GM12875 (cell line): ENCODE data around the gene SETD3.

ENCODE experiments used
- H3K4me3 ChIP-seq: one replicate; pipeline ENCODE4 v1.5.1; 2011; ENCODE audit warnings: low read depth, low read length, control low read depth
- TF ChIP-seq, protein P1 (sequence below): IDR thresholded peaks from 2 replicates; pipeline ENCODE4 v1.5.1; 2011; ENCODE audit warnings: low read depth, mild to moderate bottlenecking, control low read depth, inconsistent platforms, low read length, moderate library complexity, borderline replicate concordance; ENCODE audit not compliant: insufficient read depth

The SETD3 gene

GRCh38 chr14:99512110-99512449, 31.4 kb upstream of the SETD3 start:
- no peak overlapping the region for H3K4me3 ChIP-seq
- TF ChIP-seq, protein P1, sequence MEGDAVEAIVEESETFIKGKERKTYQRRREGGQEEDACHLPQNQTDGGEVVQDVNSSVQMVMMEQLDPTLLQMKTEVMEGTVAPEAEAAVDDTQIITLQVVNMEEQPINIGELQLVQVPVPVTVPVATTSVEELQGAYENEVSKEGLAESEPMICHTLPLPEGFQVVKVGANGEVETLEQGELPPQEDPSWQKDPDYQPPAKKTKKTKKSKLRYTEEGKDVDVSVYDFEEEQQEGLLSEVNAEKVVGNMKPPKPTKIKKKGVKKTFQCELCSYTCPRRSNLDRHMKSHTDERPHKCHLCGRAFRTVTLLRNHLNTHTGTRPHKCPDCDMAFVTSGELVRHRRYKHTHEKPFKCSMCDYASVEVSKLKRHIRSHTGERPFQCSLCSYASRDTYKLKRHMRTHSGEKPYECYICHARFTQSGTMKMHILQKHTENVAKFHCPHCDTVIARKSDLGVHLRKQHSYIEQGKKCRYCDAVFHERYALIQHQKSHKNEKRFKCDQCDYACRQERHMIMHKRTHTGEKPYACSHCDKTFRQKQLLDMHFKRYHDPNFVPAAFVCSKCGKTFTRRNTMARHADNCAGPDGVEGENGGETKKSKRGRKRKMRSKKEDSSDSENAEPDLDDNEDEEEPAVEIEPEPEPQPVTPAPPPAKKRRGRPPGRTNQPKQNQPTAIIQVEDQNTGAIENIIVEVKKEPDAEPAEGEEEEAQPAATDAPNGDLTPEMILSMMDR: no peak

DNA sequence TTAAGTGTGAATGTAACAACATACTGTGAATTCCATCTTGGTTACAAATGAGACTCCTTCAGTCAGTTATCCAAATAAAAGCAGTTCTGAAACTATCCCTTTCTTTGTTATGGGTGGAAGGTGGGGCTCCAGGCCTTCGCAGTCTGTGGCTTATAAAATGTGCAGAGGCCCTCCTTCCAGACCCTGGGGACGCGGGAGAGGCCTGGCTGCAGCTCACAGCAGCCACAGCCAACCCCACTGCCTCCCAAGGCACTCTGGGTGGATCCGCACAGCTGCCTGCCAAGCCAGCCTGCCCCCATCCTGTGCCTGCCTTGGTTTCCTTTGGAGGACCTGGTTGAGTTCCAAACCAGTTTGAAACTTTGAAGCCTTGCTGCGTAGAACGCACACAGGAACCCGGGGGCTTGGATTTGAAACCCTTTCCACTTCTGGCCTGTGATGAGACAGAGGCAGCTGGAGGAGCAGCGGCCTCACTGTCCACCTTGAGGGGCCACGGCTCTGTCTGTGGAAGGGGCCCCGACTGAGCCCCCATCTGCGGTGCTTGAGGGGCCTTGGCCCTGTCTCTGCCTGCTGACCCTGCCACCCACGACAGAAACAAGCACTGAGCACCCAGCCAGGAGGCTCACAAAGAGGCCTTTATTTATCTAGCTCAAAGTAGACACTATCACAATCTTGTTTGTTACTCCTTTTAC, 30.9 kb upstream of the SETD3 start:
- no peak overlapping the region for H3K4me3 ChIP-seq
- TF ChIP-seq, protein P1: no peak

- no peak overlapping the region for H3K4me3 ChIP-seq
- TF ChIP-seq, protein P1: no peak
Measured at GRCh38 chr14:99510556-99511139, 30.0 kb upstream of the SETD3 start.

- TF ChIP-seq, protein P1: no peak
- no peak overlapping the region for H3K4me3 ChIP-seq
Measured at GRCh38 chr14:99509871-99510555, 29.4 kb upstream of the SETD3 start.

DNA sequence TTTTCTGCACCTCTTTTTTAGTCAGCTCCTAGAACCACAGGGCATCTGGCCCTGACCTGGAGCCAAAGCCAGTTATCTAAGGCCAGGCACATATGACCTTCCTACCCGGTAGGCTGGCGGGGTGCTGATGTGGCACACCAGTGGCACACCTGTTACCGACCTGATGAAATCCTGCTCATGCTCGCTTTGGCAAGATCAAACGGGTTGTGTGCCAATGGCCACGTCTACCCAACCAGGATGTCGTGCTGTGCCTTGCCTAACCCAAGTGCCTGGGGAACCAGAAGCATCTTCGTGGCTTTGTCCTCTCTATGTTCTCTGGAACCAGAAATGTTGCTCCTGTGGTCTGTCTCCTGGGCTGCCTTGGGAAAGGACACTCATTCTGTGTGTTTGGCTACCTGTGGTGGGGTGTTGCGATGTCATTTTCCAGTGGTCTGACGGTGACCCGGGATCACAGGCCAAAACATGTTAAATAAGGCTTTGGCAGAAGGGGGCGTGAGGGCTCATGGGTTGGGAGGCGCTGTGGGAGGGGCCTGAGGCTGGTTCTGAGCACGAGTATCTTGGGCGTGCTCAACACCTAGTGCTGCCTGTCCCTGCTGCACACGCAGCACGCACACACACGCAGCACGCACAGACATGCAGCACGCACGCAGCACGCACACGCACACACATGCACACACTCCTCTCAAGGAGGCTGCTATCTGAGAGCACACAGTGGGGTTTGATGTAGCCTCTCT, 28.4 kb upstream of the SETD3 start:
- TF ChIP-seq, protein P1: no peak
- no peak overlapping the region for H3K4me3 ChIP-seq

GRCh38 chr14:99507860-99508640, 27.4 kb upstream of the SETD3 start:
- H3K4me3 ChIP-seq: no peak overlapping the region
- TF ChIP-seq, protein P1: no peak
